Medulla oblongata (tissue), 1 donor: ENCODE results near the gene SRCIN1.

Experiments used
- DNase-seq: peaks from one replicate; pipeline ENCODE4 v3.0.0-alpha.2; 2015; ENCODE audit errors: extremely low spot score

The SRCIN1 gene

DNA sequence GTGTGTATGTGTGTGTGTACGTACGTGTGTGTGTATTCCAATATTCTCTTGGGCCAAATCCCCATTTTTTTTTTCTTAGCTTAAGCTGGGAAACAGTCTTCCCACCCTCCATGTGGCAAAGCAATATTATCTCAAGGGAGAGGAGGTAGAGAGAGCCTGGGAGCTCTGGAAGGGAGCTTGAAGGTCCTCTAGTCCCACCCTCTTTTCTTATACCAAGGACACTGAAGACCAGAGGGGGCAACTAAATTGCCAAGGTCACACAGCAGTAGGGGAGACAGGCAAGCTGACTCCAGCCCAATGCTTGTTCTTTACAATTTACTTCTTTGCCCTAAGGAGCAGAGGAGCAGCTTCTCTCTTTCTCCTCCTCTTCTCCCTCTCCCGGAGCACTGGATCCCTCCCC lies 6.8 kb downstream of the SRCIN1 start:
- no peak for DNase-seq

GRCh38 chr17:38598536-38598935 lies 7.2 kb downstream of the SRCIN1 start:
- DNase-seq, result no peak

DNA sequence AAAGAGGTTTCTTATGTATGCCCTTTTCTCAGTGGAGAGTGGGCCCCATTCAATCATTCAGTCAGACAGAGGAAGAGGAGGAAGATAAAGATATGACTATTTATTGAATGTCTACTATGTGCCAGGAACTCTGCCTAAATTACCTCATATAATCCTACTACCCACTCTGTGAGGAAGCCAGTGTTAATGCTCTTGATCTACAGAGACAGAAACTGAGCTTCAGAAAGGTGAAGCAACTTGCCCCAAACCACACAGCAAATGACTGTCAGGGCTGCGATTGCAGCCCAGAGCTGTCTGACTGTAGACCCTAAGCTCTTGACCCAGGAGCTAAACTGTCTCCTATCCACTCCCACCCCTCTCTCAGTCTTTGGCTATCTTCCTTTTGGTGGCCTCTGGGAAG lies 8.4 kb downstream of the SRCIN1 start:
- no peak for DNase-seq

DNA sequence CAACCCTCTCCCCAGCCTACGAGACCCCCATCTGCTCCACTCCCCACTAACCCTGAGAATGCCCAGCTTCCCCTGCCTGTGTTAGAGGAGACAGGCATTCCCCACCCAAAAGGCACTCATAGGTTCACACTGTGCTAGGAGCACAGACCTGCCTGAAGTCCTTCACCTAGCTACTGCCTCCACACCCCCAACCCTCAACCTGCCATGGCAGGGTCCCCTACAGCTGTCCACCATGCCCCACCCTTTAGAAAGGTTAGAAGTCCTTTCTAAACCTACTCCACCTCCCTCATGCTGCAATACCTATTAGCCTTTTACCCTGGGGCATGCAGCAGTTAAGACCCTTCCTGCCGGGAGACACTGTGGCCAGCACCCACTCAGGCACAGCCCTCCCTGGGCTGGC lies 9.1 kb downstream of the SRCIN1 start:
- no peak for DNase-seq

DNA sequence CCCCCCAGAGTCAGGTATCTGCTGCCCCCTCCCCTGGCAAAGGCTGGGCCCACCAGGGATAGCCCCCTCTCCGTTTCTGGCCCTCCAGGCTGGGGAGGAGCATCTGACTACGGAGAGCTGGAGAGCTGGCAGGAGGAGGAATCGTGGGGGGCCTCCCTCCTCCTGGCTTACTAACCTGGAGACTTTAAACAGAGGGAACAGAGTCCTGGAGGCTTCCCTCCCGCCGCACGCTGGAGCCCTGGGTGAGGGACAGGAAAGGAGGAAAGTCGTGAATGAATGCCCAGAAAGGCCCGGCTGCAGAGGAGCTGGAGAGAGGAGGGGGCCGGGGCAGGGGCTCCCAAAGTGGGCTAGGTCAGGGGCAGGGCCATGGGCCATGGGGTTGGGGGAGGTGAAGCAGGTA lies 9.9 kb downstream of the SRCIN1 start:
- DNase-seq, result no peak

DNA sequence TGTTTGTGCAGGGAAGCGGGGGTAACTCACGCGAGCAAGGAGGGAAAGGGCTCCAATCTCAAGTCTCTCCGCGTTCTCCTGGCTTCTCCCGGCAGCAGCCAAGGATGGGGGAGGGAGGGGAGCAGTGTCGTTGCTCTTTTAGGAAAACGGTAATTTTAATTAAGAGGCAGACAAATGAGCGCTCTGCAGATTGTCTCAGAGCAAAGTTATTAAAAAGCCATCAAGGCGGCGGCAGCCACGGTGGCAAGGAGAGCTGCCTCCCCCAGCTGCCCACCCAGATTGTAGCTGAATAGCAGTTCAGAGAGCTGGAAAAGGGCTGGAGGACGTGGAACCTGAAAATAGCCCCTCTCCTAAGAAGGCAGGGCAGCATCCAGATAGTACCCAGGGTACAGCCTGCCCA lies 11.6 kb downstream of the SRCIN1 start:
- no peak for DNase-seq

- DNase-seq, result no peak
These were observed 13.3 kb downstream of the SRCIN1 start for GRCh38 chr17:38592487-38592886.

DNA sequence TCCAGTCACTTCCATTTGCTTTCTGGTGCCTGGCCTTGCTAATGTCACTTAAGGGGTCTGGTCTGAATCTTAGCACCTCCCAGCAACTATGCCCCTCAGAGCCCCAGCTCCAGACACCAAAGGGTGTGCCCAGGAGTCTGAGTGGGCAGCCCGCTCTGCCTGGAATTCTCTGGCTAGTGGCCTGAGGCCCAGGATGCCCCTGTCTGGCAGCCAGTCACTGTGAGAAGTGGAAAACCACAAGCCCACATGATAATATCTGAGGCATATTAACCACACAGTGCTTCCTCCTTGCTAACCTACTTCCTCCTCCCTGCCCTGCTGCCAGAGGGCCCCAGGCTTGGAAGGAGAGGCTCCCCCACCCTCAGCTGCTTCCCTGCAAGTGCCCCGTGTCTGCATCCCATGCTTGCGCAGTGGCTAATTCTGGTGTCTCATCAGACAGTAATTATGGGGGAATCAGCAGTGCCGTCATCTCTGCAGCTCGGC lies 14.0 kb downstream of the SRCIN1 start:
- DNase-seq, result no peak

DNA sequence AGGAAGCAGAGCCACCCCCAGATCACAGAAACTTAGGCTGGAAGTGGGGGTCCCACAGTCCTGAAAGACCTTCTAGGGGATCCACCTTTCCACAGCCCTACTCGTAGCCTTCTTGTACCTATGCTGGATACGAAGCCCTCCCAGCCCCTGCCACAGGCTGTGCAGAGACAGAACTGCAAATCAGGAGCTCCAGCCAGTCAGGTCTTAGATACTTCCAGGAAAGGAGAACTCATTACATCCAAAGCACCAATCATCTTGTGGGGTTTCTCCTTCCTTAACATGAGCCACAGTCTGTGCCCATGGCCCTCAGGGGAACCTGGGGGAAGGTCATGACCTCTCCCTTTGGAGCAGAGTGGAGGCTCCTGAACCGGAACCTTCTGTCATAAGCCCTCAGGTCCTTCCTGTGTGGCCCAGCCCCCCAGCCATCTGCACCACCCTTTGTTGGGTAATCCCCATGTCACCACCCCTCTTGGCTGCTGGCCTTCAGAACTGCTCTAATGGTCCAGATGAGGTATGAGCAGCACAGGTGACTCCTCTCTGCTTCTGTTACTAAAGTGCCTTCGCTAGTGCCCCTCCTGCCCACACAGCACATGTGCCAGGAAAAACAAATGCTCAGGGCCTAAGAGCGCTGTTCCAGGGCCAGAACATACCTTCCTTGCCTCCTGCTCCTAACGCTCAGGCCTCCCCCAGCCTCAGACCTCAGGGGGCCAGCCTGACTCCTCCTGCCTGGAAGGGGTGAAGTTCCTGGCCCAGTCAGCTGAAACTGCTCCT lies 14.6 kb downstream of the SRCIN1 start:
- no peak for DNase-seq

DNA sequence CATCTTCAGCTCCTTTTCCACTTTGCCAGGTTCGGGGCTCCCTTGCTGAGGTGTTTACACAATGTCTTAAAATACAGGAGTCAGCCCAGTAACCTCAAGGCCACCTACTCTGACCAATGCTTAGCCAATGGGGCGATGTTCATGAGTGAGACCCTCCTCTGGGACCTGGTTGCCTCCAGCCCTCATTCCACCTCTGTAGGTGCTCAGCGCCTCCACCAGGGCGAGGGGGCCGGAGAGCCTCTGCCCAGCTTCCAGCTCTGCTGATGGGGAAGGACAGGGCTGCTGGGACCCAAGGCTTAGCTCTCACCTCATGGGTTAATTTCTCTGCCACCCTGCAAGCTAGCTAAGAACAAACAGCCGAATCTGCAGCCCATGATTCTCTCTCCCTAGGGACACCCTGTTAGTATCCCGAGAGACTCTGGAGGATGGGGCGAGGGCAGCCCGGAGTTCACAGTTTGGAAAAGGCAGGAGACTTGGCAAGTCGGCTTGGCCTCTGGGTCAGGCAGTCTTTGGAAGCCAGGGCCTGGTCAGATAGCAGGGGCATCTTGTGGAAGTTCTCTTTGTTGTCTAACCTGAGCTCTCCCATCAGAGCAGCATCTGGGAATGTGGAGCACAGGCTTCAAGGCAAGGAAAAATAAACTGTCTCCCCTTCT lies 16.2 kb downstream of the SRCIN1 start:
- no peak for DNase-seq

GRCh38 chr17:38588788-38589174 lies 17.0 kb downstream of the SRCIN1 start:
- DNase-seq, result no peak

DNA sequence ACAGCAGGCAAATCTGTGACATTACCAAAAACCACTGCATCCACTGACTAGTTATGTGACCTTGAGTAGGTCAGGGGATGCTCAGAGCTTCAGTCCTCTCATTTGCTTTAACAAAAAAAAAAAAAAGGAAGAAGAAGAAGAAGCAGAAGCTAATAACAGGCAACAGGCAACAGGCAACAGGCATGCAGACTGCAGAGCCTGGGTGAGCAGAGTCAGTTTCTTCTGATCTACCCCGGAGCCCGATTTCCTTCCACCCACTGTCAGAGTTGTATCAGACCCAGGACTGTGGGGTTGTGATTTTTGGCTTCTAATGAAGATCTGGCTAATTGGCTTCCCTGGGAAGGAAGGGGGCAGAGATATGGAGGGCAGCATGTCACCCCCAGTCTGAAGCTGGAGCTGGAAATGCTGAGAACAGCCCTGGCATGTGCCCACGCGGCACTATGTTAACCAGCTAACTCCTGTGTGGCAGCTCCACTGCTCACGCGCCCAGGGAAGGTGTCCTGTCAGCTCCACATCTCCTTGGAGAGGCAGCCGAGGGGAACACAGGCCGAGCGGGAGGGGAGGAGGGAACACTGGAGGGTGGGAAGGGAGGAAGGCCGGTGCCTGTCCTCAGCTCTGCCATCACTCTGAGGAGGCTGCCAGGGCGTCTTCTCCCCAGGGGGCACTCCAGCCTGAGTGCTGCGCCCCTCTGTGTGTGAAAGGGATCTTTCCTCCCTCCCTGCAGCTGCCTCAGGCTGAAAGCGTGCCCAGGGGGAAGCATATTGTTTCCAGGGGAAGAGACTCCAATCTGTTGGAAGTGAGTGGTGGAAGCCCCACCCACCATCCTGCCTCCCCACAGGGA lies 17.6 kb downstream of the SRCIN1 start:
- DNase-seq, result no peak

GRCh38 chr17:38587203-38587602 lies 18.5 kb downstream of the SRCIN1 start:
- DNase-seq, result no peak

DNA sequence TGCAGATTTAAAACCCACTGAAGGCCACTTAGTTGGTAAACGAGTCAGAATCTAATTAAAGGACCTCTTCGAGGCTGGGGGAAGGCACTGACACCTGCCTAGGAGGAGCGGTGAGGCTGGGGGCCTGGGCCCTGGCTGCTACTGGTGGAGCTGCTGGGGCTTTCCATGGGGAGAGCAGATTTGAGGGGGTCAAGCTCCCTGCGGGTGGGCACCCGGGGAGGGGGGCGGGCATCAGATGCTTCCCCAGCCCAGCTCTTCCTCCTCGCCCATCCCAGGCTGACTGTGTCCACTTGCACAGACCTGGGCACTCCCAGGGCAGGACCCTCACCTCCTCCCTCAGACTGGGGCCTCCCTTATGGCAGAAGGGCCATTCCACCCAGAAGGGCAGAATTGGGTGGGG lies 19.0 kb downstream of the SRCIN1 start:
- no peak for DNase-seq

DNA sequence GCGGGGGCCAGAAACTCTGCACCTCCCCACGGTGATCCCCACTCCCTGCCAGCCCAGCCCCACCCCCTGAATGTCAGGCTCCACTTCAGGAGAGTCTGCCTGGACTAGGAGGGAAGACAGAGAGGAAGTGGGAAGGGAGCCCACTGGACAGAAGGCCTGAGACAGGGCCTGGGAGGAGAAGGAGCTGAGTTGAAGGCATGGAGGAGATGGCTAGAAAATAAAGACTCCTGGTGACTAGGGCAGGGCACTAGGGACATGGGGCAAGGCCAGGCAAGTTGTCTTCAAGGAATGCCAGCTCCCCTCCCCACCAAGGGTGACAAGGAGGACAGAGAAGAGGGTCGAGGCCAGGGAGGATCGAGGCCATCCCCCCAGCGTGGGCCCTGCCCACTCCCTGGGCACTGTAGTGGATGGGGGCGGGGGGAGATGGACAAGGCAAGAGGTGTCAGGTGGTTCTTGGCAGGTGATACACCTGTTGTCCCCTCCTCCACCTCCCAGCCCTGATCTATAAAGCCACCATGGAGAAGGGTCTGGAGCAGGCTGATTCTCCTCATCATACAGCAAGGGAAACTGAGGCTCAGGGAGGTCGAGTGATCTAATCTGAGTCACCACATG lies 19.7 kb downstream of the SRCIN1 start:
- DNase-seq, result no peak

DNA sequence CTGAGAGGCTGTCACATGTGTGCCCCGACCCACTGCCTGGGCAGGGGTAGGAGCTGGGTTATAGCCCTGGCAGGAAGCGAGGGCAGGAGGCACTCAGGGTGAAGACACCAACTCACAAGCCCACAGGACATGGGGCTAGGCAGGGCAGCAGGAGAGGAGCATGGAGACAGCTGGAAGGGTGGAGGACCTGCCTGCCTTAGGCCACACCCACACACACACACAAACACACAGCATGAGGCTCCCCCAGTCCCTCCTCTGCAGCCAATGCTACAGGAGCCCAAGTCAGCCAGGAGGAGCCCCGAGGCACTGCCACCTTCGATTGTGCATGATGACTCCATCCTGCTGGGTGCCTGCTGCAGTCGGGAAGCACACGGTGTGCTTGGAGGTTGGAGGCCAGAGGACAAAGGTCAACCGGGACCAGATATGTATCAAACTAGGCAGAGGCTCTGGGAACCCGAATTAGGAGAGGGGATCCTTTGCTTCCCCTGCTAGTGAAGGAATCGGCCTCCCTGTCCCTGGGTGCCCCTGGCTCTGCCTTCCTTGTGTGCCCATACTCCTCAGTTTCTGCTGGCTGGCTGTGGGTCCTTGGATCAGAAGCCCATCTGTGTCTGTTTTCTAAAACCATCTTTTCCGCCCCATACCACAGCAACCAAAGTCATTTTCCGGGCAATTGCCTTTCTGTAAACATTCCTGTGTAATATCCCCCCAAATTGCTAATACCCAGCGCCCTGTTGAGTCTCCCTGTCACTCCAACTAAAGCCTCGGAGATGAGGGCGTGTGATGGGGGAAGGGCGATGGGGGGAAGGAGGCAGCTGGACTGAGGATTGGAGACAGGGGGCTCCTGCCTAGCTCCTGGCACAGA lies 20.5 kb downstream of the SRCIN1 start:
- DNase-seq, result no peak

- peak; percentile 81 for DNase-seq
These were observed 21.3 kb downstream of the SRCIN1 start for GRCh38 chr17:38584350-38584925.

- no peak for DNase-seq
These were observed 21.9 kb downstream of the SRCIN1 start for GRCh38 chr17:38583828-38584349.

DNA sequence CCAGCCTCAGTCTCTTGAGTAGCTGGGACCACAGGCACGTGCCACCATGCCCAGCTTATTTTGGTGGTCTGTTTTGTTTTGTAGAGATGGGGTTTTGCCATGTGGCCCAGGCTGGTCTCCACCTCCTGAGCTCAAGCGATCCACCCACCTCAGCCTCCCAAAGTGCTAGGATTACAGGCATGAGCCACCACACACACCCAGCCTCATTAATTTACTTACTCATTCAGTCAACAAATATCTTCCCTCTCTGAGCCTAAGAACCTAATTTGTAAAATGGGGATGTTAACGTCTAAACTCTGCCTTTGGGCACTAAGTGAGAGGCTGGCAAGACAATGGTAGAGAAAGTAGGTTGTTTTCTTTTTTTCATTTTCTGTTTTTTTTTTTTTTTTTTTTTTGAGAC lies 22.6 kb downstream of the SRCIN1 start:
- DNase-seq, result no peak

GRCh38 chr17:38582069-38582468 lies 23.7 kb downstream of the SRCIN1 start:
- no peak for DNase-seq

GRCh38 chr17:38579934-38580333 lies 25.8 kb downstream of the SRCIN1 start:
- DNase-seq, result peak; percentile 67
